ENCODE results near the gene TMEM273. TPM values are rescaled to one million over a fixed set of nuclear protein-coding genes. Genes with fewer than 3 reads are reported as not detected.

Gene TMEM273
- total and polyA plus RNA-seq, 10 of the 15 experiments (the other 5 are each of a cell fraction or from before 2014, with no cell fraction given) = 10.3 to 46.3 (median 26.4) TPM

- no peak for TF ChIP-seq ZBTB11 (CRISPR knock-in tag; IDR thresholded peaks at IDR 0.05)
- TF ChIP-seq CBX3 (IDR thresholded peaks at IDR 0.05; ENCODE audit: borderline replicate concordance, low read depth) = no peak
- TF ChIP-seq RCOR1 (conservative IDR thresholded peaks at IDR 0.05; ENCODE audit: low read depth, low read length) = no peak
- 0 out of 2 replicates have a peak, but pooled peaks have one; percentile 27 for TF ChIP-seq TBL1XR1 (IDR thresholded peaks at IDR 0.05; ENCODE audit: low read depth, low read length)
- TF ChIP-seq RB1 (IDR thresholded peaks at IDR 0.05; ENCODE audit: borderline replicate concordance) = no peak
- peak; percentile 71 to 73; a peak in 3 of 4 replicates for TF ChIP-seq BHLHE40 (IDR thresholded peaks at IDR 0.05; ENCODE audit: borderline replicate concordance in 1 of 2, low read depth in 2 of 2, low read length in 1 of 2)
- TF ChIP-seq RFX5 (IDR thresholded peaks at IDR 0.05; ENCODE audit: low read depth, low read length) = no peak
- TF ChIP-seq EZH2 (IDR thresholded peaks at IDR 0.05; ENCODE audit: borderline replicate concordance, control insufficient read depth, low read depth, low read length) = no peak
- TF ChIP-seq NR2F1 (conservative IDR thresholded peaks at IDR 0.05) = peak; percentile 64; the same call in 1 of the 2 replicates
- TF ChIP-seq SP1 (IDR thresholded peaks at IDR 0.05; ENCODE audit: low read depth, low read length) = peak; percentile 69
- peak; percentile 80 for TF ChIP-seq IKZF1 (conservative IDR thresholded peaks at IDR 0.05)
Observed at GRCh38 chr10:49177391-49178355, 10.5 kb downstream of the TMEM273 start (continued).

Measured in GM12878 (cell line).